Measurements from ENCODE around the gene MAN1B1.
"Not testable (repeated sequence)": the region's sequence is repeated elsewhere in the genome, so short reads cannot be mapped to it uniquely, and the experiment has no call there.

- TF ChIP-seq, protein P1, sequence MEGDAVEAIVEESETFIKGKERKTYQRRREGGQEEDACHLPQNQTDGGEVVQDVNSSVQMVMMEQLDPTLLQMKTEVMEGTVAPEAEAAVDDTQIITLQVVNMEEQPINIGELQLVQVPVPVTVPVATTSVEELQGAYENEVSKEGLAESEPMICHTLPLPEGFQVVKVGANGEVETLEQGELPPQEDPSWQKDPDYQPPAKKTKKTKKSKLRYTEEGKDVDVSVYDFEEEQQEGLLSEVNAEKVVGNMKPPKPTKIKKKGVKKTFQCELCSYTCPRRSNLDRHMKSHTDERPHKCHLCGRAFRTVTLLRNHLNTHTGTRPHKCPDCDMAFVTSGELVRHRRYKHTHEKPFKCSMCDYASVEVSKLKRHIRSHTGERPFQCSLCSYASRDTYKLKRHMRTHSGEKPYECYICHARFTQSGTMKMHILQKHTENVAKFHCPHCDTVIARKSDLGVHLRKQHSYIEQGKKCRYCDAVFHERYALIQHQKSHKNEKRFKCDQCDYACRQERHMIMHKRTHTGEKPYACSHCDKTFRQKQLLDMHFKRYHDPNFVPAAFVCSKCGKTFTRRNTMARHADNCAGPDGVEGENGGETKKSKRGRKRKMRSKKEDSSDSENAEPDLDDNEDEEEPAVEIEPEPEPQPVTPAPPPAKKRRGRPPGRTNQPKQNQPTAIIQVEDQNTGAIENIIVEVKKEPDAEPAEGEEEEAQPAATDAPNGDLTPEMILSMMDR (IDR thresholded peaks at IDR 0.05; ENCODE audit: extremely low read depth in 1 of 2, insufficient read depth in 1 of 2, low read depth in 1 of 2, low read length in 2 of 2): not testable (repeated sequence)
- not testable (repeated sequence) for TF ChIP-seq POLR2A (IDR thresholded peaks at IDR 0.05; ENCODE audit: low read depth, low read length); EZH2 (IDR thresholded peaks at IDR 0.05; ENCODE audit: borderline replicate concordance, low read depth, low read length, severe bottlenecking); JUN (IDR thresholded peaks at IDR 0.05; ENCODE audit: borderline replicate concordance, insufficient read depth, insufficient read length, low read depth); MYC (IDR thresholded peaks at IDR 0.05; ENCODE audit: low read depth, low read length); POLR2AphosphoS5 (IDR thresholded peaks at IDR 0.05; ENCODE audit: insufficient read depth, low read depth, low read length)
Observed at GRCh38 chr9:137123952-137124462, 37.2 kb downstream of the MAN1B1 start.

Data from endothelial cell of umbilical vein (primary cell).